Stomach (tissue), 9 donors: ENCODE results near the gene TAPT1. TPM values are rescaled to one million over a fixed set of nuclear protein-coding genes. Genes with fewer than 3 reads are reported as not detected.
A peak's percentile ranks its signal among the peaks of the same experiment; 100 is the strongest.

Experiments
- DNase-seq, 2 donors: peaks; one replicate each; pipeline versions ENCODE4 v3.0.0 to v3.0.0-alpha.2; 2013 to 2019
- H3K27ac ChIP-seq, 5 donors: fragments of 200-600 bp in 4 of 5; sonication (generic) in 4 of 5; one replicate each; pipeline ENCODE4 v1.5.1; 2013 to 2019; ENCODE audit warnings: mild to moderate bottlenecking in 1 of 5, moderate library complexity in 1 of 5
- H3K27me3 ChIP-seq, 3 donors: fragments of 200-600 bp; sonication (generic); one replicate each; pipeline ENCODE4 v1.5.1; 2017 to 2019; ENCODE audit warnings: mixed run types in 1 of 3
- H3K36me3 ChIP-seq, 4 donors: fragments of 200-600 bp; sonication (generic); 1 replicate in 3 of 4; 2 replicates in 1 of 4; pipeline ENCODE4 v1.5.1; 2016 to 2019
- H3K4me1 ChIP-seq, 4 donors: fragments of 200-600 bp; sonication (generic); one replicate each; pipeline ENCODE4 v1.5.1; 2016 to 2019
- H3K4me3 ChIP-seq, 4 donors: fragments of 200-600 bp; sonication (generic) in 3 of 4; one replicate each; pipeline ENCODE4 v1.5.1; 2016 to 2019; ENCODE audit warnings: mild to moderate bottlenecking in 1 of 4
- H3K9me3 ChIP-seq, 4 donors: fragments of 200-600 bp; sonication (generic); one replicate each; pipeline ENCODE4 v1.5.1; 2016 to 2019
- EP300 ChIP-seq: sonication (generic); formaldehyde crosslinking; IDR thresholded peaks from one replicate; pipeline ENCODE4 v1.6.1; 2017; ENCODE audit warnings: antibody characterized with exemption
- POLR2A ChIP-seq, 4 donors: fragments of 450-650 bp; IDR thresholded peaks; one replicate each; pipeline ENCODE4 v1.6.1; 2016; ENCODE audit warnings: antibody characterized with exemption in 4 of 4, control low read depth in 2 of 4, mild to moderate bottlenecking in 1 of 4, moderate library complexity in 1 of 4
- POLR2AphosphoS5 ChIP-seq, 3 donors: sonication (generic); formaldehyde crosslinking; IDR thresholded peaks; one replicate each; pipeline ENCODE4 v1.6.1; 2016; ENCODE audit warnings: antibody characterized with exemption in 3 of 3
- WGBS, 5 donors: extraction: QIAGEN DNeasy Blood & Tissue Kit in 3 of 5; methylation state at CpG; one replicate each; pipeline versions ENCODE4 v1.1.5 to v1.1.7; 2013 to 2018; 5-methylcytosine and 5-hydroxymethylcytosine counted together
- intact Hi-C: fragments of 100-400 bp; cut with DNase I; formaldehyde crosslinking; loops from one replicate; pipeline ENCODE4 v1.15.1; 2023; ENCODE audit warnings: low total_unique reads
- polyA plus RNA-seq, 3 donors: library from polyadenylated mRNA; stranded (reverse); fragments of 200-250 nt; gene quantifications; one replicate each; pipeline ENCODE4 v1.2.3, GENCODE V29; 2013
- total RNA-seq, 5 donors: library from RNA; depleted of rRNA; stranded (reverse); fragments of >200 nt; gene quantifications; one replicate each; pipeline versions ENCODE4 v1.1.0 to v1.2.3, GENCODE V29; 2014 to 2016
- TF ChIP-seq, protein P1 (sequence below), 7 experiments: fragments of 450-650 bp in 4 of 7; fragments of 200-600 bp in 3 of 7; sonication (generic) in 3 of 7; IDR thresholded peaks; one replicate each; pipeline ENCODE4 v1.5.1; 2016 to 2019; ENCODE audit warnings: antibody characterized with exemption in 7 of 7, control low read depth in 2 of 7, mild to moderate bottlenecking in 1 of 7
- donor health status: healthy with polysubstance abuse.
- donor health status: Bipolar disorder and iron deficiency.
- donor health status: healthy.

Gene TAPT1
- total and polyA plus RNA-seq, 8 donors = 5.9 to 97.8 (median 13.7) TPM

DNA sequence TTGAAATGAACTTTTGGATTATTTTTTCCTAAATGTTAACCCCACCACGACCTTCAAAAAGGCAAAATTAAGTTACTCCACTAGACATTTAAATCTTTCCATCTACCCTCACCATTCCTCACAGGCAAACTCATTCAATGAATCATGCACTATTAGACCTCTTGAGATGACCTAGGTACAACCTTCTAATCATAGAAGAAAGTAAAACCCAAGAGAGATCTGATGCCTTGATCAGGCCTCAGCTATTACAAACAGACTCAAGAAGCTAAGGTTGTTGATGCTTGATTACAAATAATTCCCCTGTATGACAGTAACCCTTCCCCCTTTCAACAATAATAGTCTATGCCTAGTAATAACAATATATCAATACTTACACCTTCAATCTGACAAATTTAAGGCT, 18.9 kb downstream of the TAPT1 start:
- no peak overlapping the region for H3K27ac ChIP-seq
- 86 to 92% (median 89%) methylated on average over 1 of the region's 1 CpG for WGBS, 5 donors
- TF ChIP-seq EP300 (no peak), POLR2A (IDR thresholded peaks at IDR 0.05) (no peak), POLR2AphosphoS5 (IDR thresholded peaks at IDR 0.05) (no peak)
- H3K9me3 ChIP-seq = no peaks in the 10 kb centered on the region
- H3K4me1 ChIP-seq = peaks cover 0 to 53% (median 25%) of the 10 kb centered on the region in 4 donors
- no peak for DNase-seq
- peaks cover 0 to 34% (median 20%) of the 10 kb centered on the region in 4 donors for H3K36me3 ChIP-seq
- no peak overlapping the region for H3K4me3 ChIP-seq
- H3K27me3 ChIP-seq = no peaks in the 10 kb centered on the region
- intact Hi-C loops = no loop called here

DNA sequence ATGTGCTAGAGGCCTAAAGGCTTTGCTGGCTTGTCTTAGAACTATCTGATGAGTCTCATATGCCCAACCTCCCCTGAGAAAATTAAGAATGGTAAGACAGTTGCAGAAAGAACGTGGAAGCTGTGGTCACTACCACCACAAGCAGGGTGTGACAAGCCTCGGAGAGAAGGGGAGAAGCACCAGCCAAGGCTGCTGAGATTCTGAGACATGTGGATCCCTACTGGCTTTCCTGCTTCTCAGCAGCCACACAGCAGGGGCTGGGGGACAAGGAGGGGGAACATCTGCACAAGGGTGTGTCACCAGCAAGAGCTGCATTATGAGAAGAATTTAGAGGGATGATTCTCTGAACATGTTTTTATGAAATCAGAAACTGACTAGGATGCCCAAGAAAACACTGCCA, 19.4 kb downstream of the TAPT1 start:
- intact Hi-C loops = no loop called here

DNA sequence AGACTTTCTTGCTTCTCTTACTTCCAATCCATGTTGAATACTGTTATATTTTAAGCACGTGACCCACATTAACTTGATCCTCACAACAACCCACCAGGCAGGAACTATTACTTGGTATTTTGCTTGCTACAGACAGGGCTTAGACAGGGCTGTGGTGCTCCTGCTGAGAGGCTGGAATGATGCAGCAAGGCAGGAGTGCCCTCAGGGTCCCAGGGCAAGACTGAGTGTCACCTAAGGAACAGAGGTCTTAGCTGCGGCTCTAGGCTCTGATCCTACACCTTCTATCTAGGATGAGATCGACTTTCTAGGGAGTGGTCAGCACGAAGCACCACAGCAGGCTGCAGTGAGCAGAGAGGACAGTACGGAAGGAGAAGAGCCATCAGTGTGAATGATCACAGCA, 20.0 kb downstream of the TAPT1 start:
- Histone ChIP-seq H3K9me3 (no peaks in the 10 kb centered on the region), H3K27me3 (no peaks in the 10 kb centered on the region), H3K4me1 (peaks cover 0 to 44% (median 21%) of the 10 kb centered on the region in 4 donors), H3K4me3 (no peak overlapping the region), H3K36me3 (peaks cover 0 to 38% (median 17%) of the 10 kb centered on the region in 4 donors), H3K27ac (no peak overlapping the region)
- intact Hi-C loops = no loop called here
- WGBS, 5 donors = 78 to 88% (median 86%) methylated on average over 5 of the region's 5 CpGs
- DNase-seq = no peak
- TF ChIP-seq EP300 (no peak), POLR2A (IDR thresholded peaks at IDR 0.05) (no peak), POLR2AphosphoS5 (IDR thresholded peaks at IDR 0.05) (no peak)
- TF ChIP-seq, protein P1, sequence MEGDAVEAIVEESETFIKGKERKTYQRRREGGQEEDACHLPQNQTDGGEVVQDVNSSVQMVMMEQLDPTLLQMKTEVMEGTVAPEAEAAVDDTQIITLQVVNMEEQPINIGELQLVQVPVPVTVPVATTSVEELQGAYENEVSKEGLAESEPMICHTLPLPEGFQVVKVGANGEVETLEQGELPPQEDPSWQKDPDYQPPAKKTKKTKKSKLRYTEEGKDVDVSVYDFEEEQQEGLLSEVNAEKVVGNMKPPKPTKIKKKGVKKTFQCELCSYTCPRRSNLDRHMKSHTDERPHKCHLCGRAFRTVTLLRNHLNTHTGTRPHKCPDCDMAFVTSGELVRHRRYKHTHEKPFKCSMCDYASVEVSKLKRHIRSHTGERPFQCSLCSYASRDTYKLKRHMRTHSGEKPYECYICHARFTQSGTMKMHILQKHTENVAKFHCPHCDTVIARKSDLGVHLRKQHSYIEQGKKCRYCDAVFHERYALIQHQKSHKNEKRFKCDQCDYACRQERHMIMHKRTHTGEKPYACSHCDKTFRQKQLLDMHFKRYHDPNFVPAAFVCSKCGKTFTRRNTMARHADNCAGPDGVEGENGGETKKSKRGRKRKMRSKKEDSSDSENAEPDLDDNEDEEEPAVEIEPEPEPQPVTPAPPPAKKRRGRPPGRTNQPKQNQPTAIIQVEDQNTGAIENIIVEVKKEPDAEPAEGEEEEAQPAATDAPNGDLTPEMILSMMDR (IDR thresholded peaks at IDR 0.05) = no peak

More for the DNA sequence above, 19.4 kb downstream of the TAPT1 start:
- DNase-seq = no peak
- WGBS, 5 donors = 40 to 62% (median 49%) methylated on average over 2 of the region's 2 CpGs
- no peaks in the 10 kb centered on the region for H3K27me3 ChIP-seq
- H3K27ac ChIP-seq = no peak overlapping the region
- H3K4me1 ChIP-seq = peaks cover 0 to 48% (median 22%) of the 10 kb centered on the region in 4 donors
- no peaks in the 10 kb centered on the region for H3K9me3 ChIP-seq
- H3K4me3 ChIP-seq = no peak overlapping the region
- H3K36me3 ChIP-seq = peaks cover 0 to 34% (median 15%) of the 10 kb centered on the region in 4 donors
- TF ChIP-seq, protein P1 (IDR thresholded peaks at IDR 0.05) = no peak

DNA sequence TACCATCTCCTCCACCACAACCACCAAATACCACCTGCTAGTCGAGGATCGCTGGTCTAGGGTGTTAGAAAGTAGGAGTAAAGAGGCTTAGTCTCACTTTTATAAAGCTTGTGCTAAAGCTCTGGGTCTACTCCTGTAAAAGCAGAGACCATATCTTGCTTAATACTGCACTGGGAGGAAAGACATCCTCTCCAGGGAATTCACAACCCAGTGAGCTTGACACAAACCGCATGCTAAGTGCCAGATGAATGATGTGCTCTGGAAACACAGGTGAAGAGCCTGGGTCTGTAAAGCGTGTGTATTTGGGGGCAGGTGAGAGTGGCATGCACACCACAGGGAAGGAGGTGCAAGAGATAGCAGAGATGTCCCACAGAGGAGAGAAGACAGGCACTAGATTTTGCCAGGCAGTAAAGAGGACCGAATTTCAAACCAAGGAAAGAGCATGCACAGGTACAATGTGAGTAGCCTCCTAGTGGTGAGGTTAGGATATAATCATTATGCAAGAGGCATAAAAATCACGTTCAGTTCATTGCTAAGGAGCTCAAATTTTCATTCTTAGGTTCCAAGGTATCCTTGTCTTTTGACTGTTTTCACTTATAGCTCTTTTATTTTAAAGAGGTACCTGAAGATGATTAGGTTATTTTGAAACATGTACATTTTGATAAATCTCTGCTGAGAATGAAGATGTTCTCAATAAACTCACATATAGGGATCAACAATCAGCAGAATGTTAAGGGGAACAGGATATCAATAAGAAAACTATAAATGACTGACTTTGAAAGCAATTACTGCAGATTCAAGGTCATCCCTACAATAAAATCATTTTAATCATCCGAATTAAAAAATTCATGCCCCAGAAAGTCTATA, 20.7 kb downstream of the TAPT1 start:
- WGBS, 5 donors = 61 to 70% (median 65%) methylated on average over 7 of the region's 7 CpGs
- Histone ChIP-seq H3K4me3 (no peak overlapping the region), H3K27ac (no peak overlapping the region), H3K27me3 (no peaks in the 10 kb centered on the region), H3K36me3 (peaks cover 0 to 37% (median 17%) of the 10 kb centered on the region in 4 donors), H3K9me3 (no peaks in the 10 kb centered on the region), H3K4me1 (peaks cover 0 to 44% (median 21%) of the 10 kb centered on the region in 4 donors)
- TF ChIP-seq EP300 = no peak
- TF ChIP-seq, protein P1 (IDR thresholded peaks at IDR 0.05) = peak in 5 of 7 experiments; percentile 17 to 62 (median 50)
- TF ChIP-seq POLR2A (IDR thresholded peaks at IDR 0.05) = no peak
- TF ChIP-seq POLR2AphosphoS5 (IDR thresholded peaks at IDR 0.05) = no peak
- DNase-seq = peak in 1 of 2 donors; percentile 45
- intact Hi-C loops = no loop called here

DNA sequence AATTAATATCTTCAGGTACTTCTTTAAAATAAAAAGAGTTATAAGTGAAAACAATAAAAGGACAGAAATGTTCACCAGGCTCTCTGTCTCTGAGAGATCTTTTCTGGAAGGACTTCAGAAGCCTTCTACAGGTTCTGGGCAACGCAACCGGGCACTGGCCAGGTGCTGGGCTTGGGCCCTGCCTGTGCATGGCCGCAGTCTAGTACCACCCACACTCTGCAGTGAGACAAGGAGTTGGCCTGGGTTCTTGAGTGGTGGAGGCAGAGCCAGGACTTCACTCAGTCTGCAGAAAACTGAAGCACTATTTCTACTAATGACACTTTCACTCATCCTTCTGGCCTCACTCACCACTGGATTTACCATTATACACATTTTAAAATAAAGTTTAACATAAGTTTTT, 21.8 kb downstream of the TAPT1 start:
- H3K9me3 ChIP-seq = no peaks in the 10 kb centered on the region
- H3K36me3 ChIP-seq = peaks cover 0 to 34% (median 14%) of the 10 kb centered on the region in 4 donors
- H3K4me3 ChIP-seq = no peak overlapping the region
- no peak overlapping the region for H3K27ac ChIP-seq
- H3K27me3 ChIP-seq = no peaks in the 10 kb centered on the region
- TF ChIP-seq POLR2A (IDR thresholded peaks at IDR 0.05) (no peak), POLR2AphosphoS5 (IDR thresholded peaks at IDR 0.05) (no peak), EP300 (no peak)
- TF ChIP-seq, protein P1 (IDR thresholded peaks at IDR 0.05) = no peak
- intact Hi-C loops = no loop called here
- 53 to 92% (median 90%) methylated on average over 3 of the region's 3 CpGs for WGBS, 5 donors
- peaks cover 0 to 44% (median 16%) of the 10 kb centered on the region in 4 donors for H3K4me1 ChIP-seq
- DNase-seq = no peak
